ENCODE measurements around the gene CDH22.

CDH22 gene

GRCh38 chr20:46142124-46142523 lies 166.2 kb downstream of the CDH22 start:
- Histone ChIP-seq H3K9me3 (no peaks in the 10 kb centered on the region), H3K4me3 (ENCODE audit: low read depth in 1 of 2, low read length in 1 of 2) (no peak overlapping the region), H3K36me3 (no peaks in the 10 kb centered on the region), H3K4me1 (ENCODE audit: control insufficient read depth in 1 of 2, insufficient read depth in 1 of 2, low read depth in 1 of 2, low read length in 1 of 2) (no peaks in the 10 kb centered on the region), H3K27me3 (peaks cover 69% of the 10 kb centered on the region), H3K27ac (no peak overlapping the region)
- no peak for TF ChIP-seq CTCF (IDR thresholded peaks at IDR 0.05)

- Histone ChIP-seq H3K36me3 (no peaks in the 10 kb centered on the region), H3K4me1 (ENCODE audit: control insufficient read depth in 1 of 2, insufficient read depth in 1 of 2, low read depth in 1 of 2, low read length in 1 of 2) (no peaks in the 10 kb centered on the region), H3K9me3 (no peaks in the 10 kb centered on the region), H3K27ac (no peak overlapping the region), H3K4me3 (ENCODE audit: low read depth in 1 of 2, low read length in 1 of 2) (no peak overlapping the region), H3K27me3 (peaks cover 64% of the 10 kb centered on the region)
- TF ChIP-seq CTCF (IDR thresholded peaks at IDR 0.05) = no peak
Observed at GRCh38 chr20:46139908-46140482, 168.3 kb downstream of the CDH22 start.

GRCh38 chr20:46139266-46139889 lies 168.9 kb downstream of the CDH22 start:
- H3K4me3 ChIP-seq (ENCODE audit: low read depth in 1 of 2, low read length in 1 of 2) = no peak overlapping the region
- peaks cover 64% of the 10 kb centered on the region for H3K27me3 ChIP-seq
- no peaks in the 10 kb centered on the region for H3K36me3 ChIP-seq
- no peaks in the 10 kb centered on the region for H3K9me3 ChIP-seq
- H3K27ac ChIP-seq = no peak overlapping the region
- no peaks in the 10 kb centered on the region for H3K4me1 ChIP-seq (ENCODE audit: control insufficient read depth in 1 of 2, insufficient read depth in 1 of 2, low read depth in 1 of 2, low read length in 1 of 2)
- TF ChIP-seq CTCF (IDR thresholded peaks at IDR 0.05) = no peak

GRCh38 chr20:46137816-46138215 lies 170.5 kb downstream of the CDH22 start:
- no peak for TF ChIP-seq CTCF (IDR thresholded peaks at IDR 0.05)
- no peaks in the 10 kb centered on the region for H3K4me1 ChIP-seq (ENCODE audit: control insufficient read depth in 1 of 2, insufficient read depth in 1 of 2, low read depth in 1 of 2, low read length in 1 of 2)
- no peaks in the 10 kb centered on the region for H3K9me3 ChIP-seq
- H3K36me3 ChIP-seq = no peaks in the 10 kb centered on the region
- peaks cover 69% of the 10 kb centered on the region for H3K27me3 ChIP-seq
- no peak overlapping the region for H3K4me3 ChIP-seq (ENCODE audit: low read depth in 1 of 2, low read length in 1 of 2)
- no peak overlapping the region for H3K27ac ChIP-seq

- Histone ChIP-seq H3K9me3 (no peaks in the 10 kb centered on the region), H3K27me3 (peaks cover 69% of the 10 kb centered on the region), H3K36me3 (no peaks in the 10 kb centered on the region), H3K4me3 (ENCODE audit: low read depth in 1 of 2, low read length in 1 of 2) (no peak overlapping the region), H3K27ac (no peak overlapping the region), H3K4me1 (ENCODE audit: control insufficient read depth in 1 of 2, insufficient read depth in 1 of 2, low read depth in 1 of 2, low read length in 1 of 2) (no peaks in the 10 kb centered on the region)
- no peak for TF ChIP-seq CTCF (IDR thresholded peaks at IDR 0.05)
Observed at GRCh38 chr20:46135856-46136633, 172.3 kb downstream of the CDH22 start.

Measured in neutrophil (primary cell).